Kidney (tissue), 14 donors: Measurements from ENCODE around the gene TMIE. TPM values are rescaled to one million over a fixed set of nuclear protein-coding genes. Genes with fewer than 3 reads are reported as not detected.
A peak's percentile ranks its signal among the peaks of the same experiment; 100 is the strongest.

Source experiments
- DNase-seq, 5 donors: peaks; one replicate each; pipeline ENCODE4 v3.0.0-alpha.2; 2013 to 2020
- FAIRE-seq: peaks from 2 replicates; lab custom pipeline; 2012; peaks lifted over from hg19 to GRCh38; lab: Jason Lieb, UNC
- H3K27ac ChIP-seq, 2 donors: one replicate each; pipeline ENCODE4 v1.7.0; 2013; ENCODE audit warnings: low read depth in 2 of 2, low read length in 2 of 2, inconsistent platforms in 1 of 2
- H3K27me3 ChIP-seq: one replicate; pipeline ENCODE4 v1.7.1; 2013; ENCODE audit warnings: low read length, inconsistent platforms; ENCODE audit not compliant: control insufficient read depth, insufficient read depth
- H3K36me3 ChIP-seq, 3 donors: one replicate each; pipeline versions ENCODE4 v1.7.0 to v1.7.1; 2013; ENCODE audit warnings: low read length in 3 of 3, control low read depth in 1 of 3, inconsistent platforms in 1 of 3; ENCODE audit not compliant: insufficient read depth in 3 of 3, control insufficient read depth in 2 of 3
- H3K4me1 ChIP-seq, 3 donors: one replicate each; pipeline versions ENCODE4 v1.7.0 to v1.7.1; 2013; ENCODE audit warnings: low read length in 3 of 3, inconsistent platforms in 1 of 3, low read depth in 1 of 3; ENCODE audit not compliant: control insufficient read depth in 2 of 3, insufficient read depth in 2 of 3
- H3K4me3 ChIP-seq, 3 donors: one replicate each; pipeline versions ENCODE4 v1.7.0 to v1.8.1; 2013; ENCODE audit warnings: low read length in 3 of 3, control low read depth in 1 of 3, inconsistent platforms in 1 of 3
- H3K9ac ChIP-seq, 3 donors: one replicate each; pipeline versions ENCODE4 v1.7.0 to v1.7.1; 2013; ENCODE audit warnings: low read length in 3 of 3, control low read depth in 1 of 3, inconsistent platforms in 1 of 3
- H3K9me3 ChIP-seq, 3 donors: one replicate each; pipeline versions ENCODE4 v1.7.0 to v1.7.1; 2013; ENCODE audit warnings: low read length in 3 of 3, control low read depth in 1 of 3, inconsistent platforms in 1 of 3; ENCODE audit not compliant: control insufficient read depth in 2 of 3, insufficient read depth in 1 of 3
- CTCF ChIP-seq: IDR thresholded peaks from 3 replicates; pipeline ENCODE4 v1.5.1; 2012; ENCODE audit warnings: mild to moderate bottlenecking, moderate library complexity, borderline replicate concordance; ENCODE audit not compliant: insufficient read depth; ENCODE audit errors: extremely low read depth
- intact Hi-C: fragments of 100-400 bp; cut with DNase I; formaldehyde crosslinking; loops from one replicate; pipeline ENCODE4 v1.11.1; 2022
- polyA plus RNA-seq: library from polyadenylated mRNA; stranded (reverse); fragments of 350-450 nt; fragmentation: Illumina TruSeq; extraction: RNeasy Lipid Tissue Mini Kit (QIAGEN cat#74804); gene quantifications from one replicate; pipeline ENCODE4 v1.2.3, GENCODE V29; 2014; ENCODE audit warnings: low read depth, low replicate concordance; ENCODE audit not compliant: insufficient read depth
- total RNA-seq: library from RNA; stranded (reverse); fragmentation: NEBNext Ultra II Directional; extraction: Animal tissue kit (Norgen Biotek cat#: 25700); gene quantifications from one replicate; pipeline ENCODE4 v1.2.1, GENCODE V29; 2021
- donor health status: control.
- donor health status: control.
- donor health status: control.
- donor health status: control.
- donor health status: control.
- donor health status: DM: yes; HTN: yes; CAD: no.
- donor health status: Normal renal cell carcinoma (clear cell type).

TMIE gene
- total and polyA plus RNA-seq, 2 donors from 2014 or later, result 0.79 to 1.3 TPM

DNA sequence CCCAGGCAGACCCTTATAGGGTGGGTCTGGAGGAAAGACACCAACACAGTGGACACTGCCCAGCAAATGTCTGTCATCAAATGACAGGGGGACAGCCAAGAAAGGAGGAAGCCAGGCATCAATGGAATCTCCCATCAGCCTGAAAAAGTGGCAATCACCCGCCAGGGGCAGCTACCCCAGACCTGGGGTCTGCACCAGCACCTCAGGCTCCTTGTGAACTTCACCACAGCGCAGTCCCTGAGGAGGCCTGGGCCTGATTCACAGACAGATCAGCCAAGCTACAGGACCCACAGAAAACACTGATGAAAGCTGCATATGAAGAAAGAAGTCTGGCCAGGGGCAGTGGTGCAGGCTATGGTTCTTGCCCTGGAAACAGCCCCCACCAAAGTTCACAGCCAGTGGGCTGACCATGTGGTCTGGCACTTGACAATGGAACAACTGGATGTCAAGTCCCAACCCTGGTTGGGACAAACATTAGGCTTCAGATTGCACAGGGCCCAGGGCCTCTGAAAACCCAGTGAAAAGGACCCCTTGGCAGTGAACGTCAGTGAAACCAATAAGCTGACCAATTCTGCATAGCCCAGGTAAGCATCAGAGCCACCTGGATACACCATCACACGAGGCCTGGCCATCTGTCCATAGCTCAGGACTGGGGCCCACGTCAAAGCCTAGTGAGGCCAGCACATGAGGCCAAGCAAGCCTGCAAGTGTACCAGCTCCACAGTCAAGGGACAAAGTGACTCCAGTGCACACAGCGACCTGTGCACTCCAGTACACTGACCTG is 36.8 kb upstream of the TMIE start:
- Histone ChIP-seq H3K27me3 (no peaks in the 10 kb centered on the region), H3K4me1 (peaks cover 7 to 28% (median 8%) of the 10 kb centered on the region in 3 donors), H3K9me3 (no peaks in the 10 kb centered on the region), H3K36me3 (no peaks in the 10 kb centered on the region), H3K9ac (no peak overlapping the region), H3K27ac (peak overlapping the region in 1 of 2 donors; percentile 23), H3K4me3 (no peak overlapping the region)
- TF ChIP-seq CTCF, result no peak
- FAIRE-seq (no peak), DNase-seq (peak in 2 of 5 donors; percentile 5 to 52)
- intact Hi-C loops, result no loop called here

DNA sequence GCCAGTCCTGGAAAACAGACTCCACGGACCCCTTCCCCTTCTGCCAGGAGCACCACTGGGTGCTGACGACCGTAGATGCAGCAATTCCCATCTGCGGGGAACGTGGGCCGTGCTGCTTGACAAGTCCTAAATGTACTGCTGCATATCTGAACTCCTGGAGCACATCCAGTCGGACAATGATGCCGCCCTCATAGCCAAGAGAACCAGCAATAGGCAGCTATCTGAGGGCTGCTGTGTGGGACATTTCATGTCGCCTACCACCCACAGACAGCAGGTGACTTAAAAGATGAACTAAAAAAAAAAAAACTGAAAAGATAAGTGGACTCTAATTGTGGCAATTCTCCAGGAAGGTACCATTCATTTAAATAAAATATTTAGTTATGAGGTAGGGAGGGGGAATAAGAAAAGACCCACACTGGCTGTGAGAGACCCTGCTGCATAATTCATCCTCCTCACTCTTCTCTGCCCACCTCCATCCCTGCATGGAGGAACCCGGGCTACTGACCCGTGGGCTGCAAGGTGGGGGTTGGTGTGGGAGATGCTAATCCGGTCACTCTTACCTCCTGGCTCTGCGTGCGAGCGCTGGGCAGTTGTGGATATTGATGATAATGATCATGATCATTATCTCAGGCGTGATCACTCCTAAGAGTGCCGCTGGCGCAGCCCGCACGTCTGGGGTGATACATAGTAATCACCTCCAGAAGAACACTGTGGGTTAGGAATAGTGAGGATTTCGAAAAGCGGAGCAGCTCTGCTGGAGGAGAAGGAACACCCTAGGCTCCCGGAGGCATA is 36.0 kb upstream of the TMIE start:
- Histone ChIP-seq H3K27ac (no peak overlapping the region), H3K36me3 (no peaks in the 10 kb centered on the region), H3K27me3 (no peaks in the 10 kb centered on the region), H3K9ac (no peak overlapping the region), H3K4me1 (peaks cover 7 to 24% (median 8%) of the 10 kb centered on the region in 3 donors), H3K9me3 (no peaks in the 10 kb centered on the region), H3K4me3 (no peak overlapping the region)
- FAIRE-seq, result no peak
- TF ChIP-seq CTCF, result no peak
- peak in 3 of 5 donors; percentile 6 to 34 (median 26) for DNase-seq
- intact Hi-C loops, result no loop called here

- H3K27me3 ChIP-seq, result no peaks in the 10 kb centered on the region
- H3K36me3 ChIP-seq, result no peaks in the 10 kb centered on the region
- H3K4me3 ChIP-seq, result no peak overlapping the region
- intact Hi-C loops, result no loop called here
- H3K9me3 ChIP-seq, result no peaks in the 10 kb centered on the region
- FAIRE-seq (no peak), DNase-seq (peak in 4 of 5 donors; percentile 9 to 61 (median 40))
- H3K4me1 ChIP-seq, result peaks cover 7 to 19% (median 8%) of the 10 kb centered on the region in 3 donors
- no peak overlapping the region for H3K9ac ChIP-seq
- TF ChIP-seq CTCF, result no peak
- H3K27ac ChIP-seq, result peak overlapping the region in 1 of 2 donors; percentile 51
These were observed 35.3 kb upstream of the TMIE start for GRCh38 chr3:46665763-46666452.
